Lower leg skin (tissue), 4 donors: ENCODE measurements around the gene EIF4A3. TPM values are rescaled to one million over a fixed set of nuclear protein-coding genes. Genes with fewer than 3 reads are reported as not detected.

Experiments used
- DNase-seq, 2 donors: peaks; one replicate each; pipeline ENCODE4 v3.0.0-alpha.2; 2019; ENCODE audit warnings: low spot score in 2 of 2
- H3K4me3 ChIP-seq: fragments of 200-600 bp; sonication (generic); 2 replicates; pipeline ENCODE4 v1.5.1; 2017; ENCODE audit warnings: mild to moderate bottlenecking, low read depth; ENCODE audit not compliant: poor library complexity, severe bottlenecking
- CTCF ChIP-seq, 3 donors: fragments of 450-650 bp; IDR thresholded peaks; one replicate each; pipeline ENCODE4 v1.5.1; 2016; ENCODE audit warnings: antibody characterized with exemption in 3 of 3, mild to moderate bottlenecking in 3 of 3, moderate library complexity in 2 of 3
- POLR2A ChIP-seq, 2 donors: fragments of 450-650 bp; IDR thresholded peaks; one replicate each; pipeline ENCODE4 v1.6.1; 2016 to 2017; ENCODE audit warnings: antibody characterized with exemption in 2 of 2, mild to moderate bottlenecking in 1 of 2, moderate library complexity in 1 of 2
- WGBS, 2 donors: methylation state at CpG; one replicate each; pipeline ENCODE4 v1.1.5; 2018; 5-methylcytosine and 5-hydroxymethylcytosine counted together
- intact Hi-C: fragments of 100-400 bp; cut with DNase I; formaldehyde crosslinking; loops from one replicate; pipeline ENCODE4 v1.15.0; 2023; ENCODE audit warnings: low total_unique reads
- total RNA-seq, 4 donors: library from RNA; depleted of rRNA; stranded (reverse); fragments of >200 nt; gene quantifications; one replicate each; pipeline ENCODE4 v1.1.0, GENCODE V29; 2016

The EIF4A3 gene
- total RNA-seq, 4 donors from 2014 or later, result 70.3 to 87.2 (median 75.3) TPM

- H3K4me3 ChIP-seq, result no peak overlapping the region
- intact Hi-C loops, result no loop called here
- DNase-seq, result no peak
- 38 to 43% methylated on average over 4 of the region's 4 CpGs for WGBS, 2 donors
- TF ChIP-seq CTCF (IDR thresholded peaks at IDR 0.05) (no peak), POLR2A (IDR thresholded peaks at IDR 0.05) (no peak)
Measured at GRCh38 chr17:80129006-80129565, 17.8 kb downstream of the EIF4A3 start.

GRCh38 chr17:80126449-80126715 is 20.5 kb downstream of the EIF4A3 start:
- no peak overlapping the region for H3K4me3 ChIP-seq
- intact Hi-C loops, result no loop called here

GRCh38 chr17:80125656-80126448 is 21.1 kb downstream of the EIF4A3 start:
- peak in 1 of 2 donors; percentile 70 for DNase-seq
- TF ChIP-seq POLR2A (IDR thresholded peaks at IDR 0.05) (no peak), CTCF (IDR thresholded peaks at IDR 0.05) (no peak)
- WGBS, 2 donors, result 67 to 70% methylated on average over 14 of the region's 14 CpGs
- no peak overlapping the region for H3K4me3 ChIP-seq
- intact Hi-C loops, result no loop called here

More at GRCh38 chr17:80126449-80126715, 20.5 kb downstream of the EIF4A3 start:
- peak in 1 of 2 donors; percentile 23 for DNase-seq
- WGBS, 2 donors, result 83% methylated on average over 3 of the region's 3 CpGs
- TF ChIP-seq CTCF (IDR thresholded peaks at IDR 0.05) (no peak), POLR2A (IDR thresholded peaks at IDR 0.05) (no peak)

GRCh38 chr17:80124351-80124981 is 22.5 kb downstream of the EIF4A3 start:
- H3K4me3 ChIP-seq, result no peak overlapping the region
- TF ChIP-seq CTCF (IDR thresholded peaks at IDR 0.05), result no peak
- no peak for TF ChIP-seq POLR2A (IDR thresholded peaks at IDR 0.05)
- intact Hi-C loops, result no loop called here
- DNase-seq, result peak in 1 of 2 donors; percentile 84
- 42 to 45% methylated on average over 14 to 15 of the region's 15 CpGs for WGBS, 2 donors

- peak in 1 of 2 donors; percentile 79 for DNase-seq
- H3K4me3 ChIP-seq, result no peak overlapping the region
- WGBS, 2 donors, result 72 to 74% methylated on average over 15 of the region's 15 CpGs
- intact Hi-C loops, result no loop called here
- TF ChIP-seq POLR2A (IDR thresholded peaks at IDR 0.05), result no peak
- no peak for TF ChIP-seq CTCF (IDR thresholded peaks at IDR 0.05)
Measured at GRCh38 chr17:80123791-80124190, 23.1 kb downstream of the EIF4A3 start.
